GM19397 (cell line): Measurements from ENCODE around the gene SFRP4.
"Not testable (repeated sequence)": the region's sequence is repeated elsewhere in the genome, so short reads cannot be mapped to it uniquely, and the experiment has no call there.

ENCODE experiments used
- ATAC-seq: cut with Tn5 transposase; IDR thresholded peaks from one replicate; pipeline ENCODE4 v1.9.1; 2021; ENCODE audit warnings: mild to moderate bottlenecking, moderate library complexity; ENCODE audit not compliant: unreplicated experiment

The SFRP4 gene

GRCh38 chr7:37916673-37917660 is at the start of gene SFRP4:
TSS of gene SFRP4 (minus strand) at chr7:37916817. CDS start at chr7:37916537, 280 bp downstream.
- ATAC-seq, result no peak

GRCh38 chr7:37964196-37964595 is 47.6 kb upstream of the SFRP4 start:
- no peak for ATAC-seq

GRCh38 chr7:37961251-37961650 is 44.6 kb upstream of the SFRP4 start:
- ATAC-seq, result no peak

GRCh38 chr7:37960483-37960882 is 43.9 kb upstream of the SFRP4 start:
- ATAC-seq, result no peak

- ATAC-seq, result no peak
Measured at GRCh38 chr7:37957221-37957970, 40.8 kb upstream of the SFRP4 start.

GRCh38 chr7:37956791-37957190 is 40.2 kb upstream of the SFRP4 start:
- no peak for ATAC-seq

GRCh38 chr7:37954217-37954616 is 37.6 kb upstream of the SFRP4 start:
- not testable (repeated sequence) for ATAC-seq

GRCh38 chr7:37952240-37952639 is 35.6 kb upstream of the SFRP4 start:
- no peak for ATAC-seq

GRCh38 chr7:37947941-37948210 is 31.3 kb upstream of the SFRP4 start:
- no peak for ATAC-seq

GRCh38 chr7:37947138-37947940 is 30.7 kb upstream of the SFRP4 start:
- ATAC-seq, result no peak

GRCh38 chr7:37945336-37945735 is 28.7 kb upstream of the SFRP4 start:
- no peak for ATAC-seq

- ATAC-seq, result no peak
Measured at GRCh38 chr7:37944737-37945054, 28.1 kb upstream of the SFRP4 start.

GRCh38 chr7:37943905-37944736 is 27.5 kb upstream of the SFRP4 start:
- ATAC-seq, result peak; percentile 37

GRCh38 chr7:37942934-37943610 is 26.5 kb upstream of the SFRP4 start:
- ATAC-seq, result no peak

GRCh38 chr7:37933018-37933566 is 16.5 kb upstream of the SFRP4 start:
- no peak for ATAC-seq

GRCh38 chr7:37932543-37932942 is 15.9 kb upstream of the SFRP4 start:
- no peak for ATAC-seq

GRCh38 chr7:37930226-37930948 is 13.8 kb upstream of the SFRP4 start:
- ATAC-seq, result no peak

GRCh38 chr7:37928878-37929277 is 12.3 kb upstream of the SFRP4 start:
- ATAC-seq, result no peak
